Sigmoid colon (tissue), 7 donors: ENCODE results near the gene DPCD. TPM values are rescaled to one million over a fixed set of nuclear protein-coding genes. Genes with fewer than 3 reads are reported as not detected.

Experiments
- DNase-seq: peaks from one replicate; pipeline ENCODE4 v3.0.0-alpha.2; 2019
- H3K27ac ChIP-seq, 4 donors: fragments of 200-600 bp; sonication (generic); one replicate each; pipeline ENCODE4 v1.5.1; 2016 to 2019; ENCODE audit warnings: mild to moderate bottlenecking in 1 of 4
- H3K27me3 ChIP-seq, 3 donors: fragments of 200-600 bp; sonication (generic); one replicate each; pipeline ENCODE4 v1.5.1; 2019; ENCODE audit warnings: mild to moderate bottlenecking in 1 of 3
- H3K36me3 ChIP-seq, 4 donors: fragments of 200-600 bp; sonication (generic); one replicate each; pipeline ENCODE4 v1.5.1; 2016 to 2019
- H3K4me1 ChIP-seq, 4 donors: fragments of 200-600 bp; sonication (generic); one replicate each; pipeline ENCODE4 v1.5.1; 2017 to 2019
- H3K4me3 ChIP-seq, 4 donors: fragments of 200-600 bp; sonication (generic); one replicate each; pipeline ENCODE4 v1.5.1; 2017 to 2019; ENCODE audit warnings: mild to moderate bottlenecking in 2 of 4, moderate library complexity in 1 of 4
- H3K9me3 ChIP-seq, 4 donors: fragments of 200-600 bp in 3 of 4; sonication (generic) in 3 of 4; one replicate each; pipeline versions ENCODE4 v1.5.1 to v1.6.1; 2013 to 2019
- EP300 ChIP-seq, 4 donors: sonication (generic); formaldehyde crosslinking; IDR thresholded peaks; one replicate each; pipeline ENCODE4 v1.6.1; 2017; ENCODE audit warnings: antibody characterized with exemption in 4 of 4
- POLR2A ChIP-seq, 2 donors: fragments of 450-650 bp; IDR thresholded peaks; one replicate each; pipeline ENCODE4 v1.6.1; 2016; ENCODE audit warnings: antibody characterized with exemption in 2 of 2, mild to moderate bottlenecking in 2 of 2, moderate library complexity in 2 of 2
- POLR2AphosphoS5 ChIP-seq, 4 donors: sonication (generic); formaldehyde crosslinking; IDR thresholded peaks; one replicate each; pipeline ENCODE4 v1.6.1; 2017; ENCODE audit warnings: antibody characterized with exemption in 4 of 4
- WGBS, 2 donors: extraction: QIAGEN DNeasy Blood & Tissue Kit; methylation state at CpG; one replicate each; pipeline ENCODE4 v1.1.7; 2013; 5-methylcytosine and 5-hydroxymethylcytosine counted together
- intact Hi-C: fragments of 100-400 bp; cut with DNase I; formaldehyde crosslinking; loops from one replicate; pipeline ENCODE4 v1.15.1; 2023
- polyA plus RNA-seq, 3 donors: library from polyadenylated mRNA; stranded (reverse); fragments of 200-250 nt; gene quantifications; one replicate each; pipeline ENCODE4 v1.2.3, GENCODE V29; 2013
- total RNA-seq, 4 donors: library from RNA; depleted of rRNA; stranded (reverse); fragments of >200 nt; gene quantifications; one replicate each; pipeline ENCODE4 v1.1.0, GENCODE V29; 2016
- TF ChIP-seq, protein P1 (sequence below), 4 experiments: fragments of 450-650 bp in 3 of 4; fragments of 200-600 bp in 1 of 4; IDR thresholded peaks; one replicate each; pipeline ENCODE4 v1.5.1; 2016 to 2019; ENCODE audit warnings: antibody characterized with exemption in 4 of 4, mild to moderate bottlenecking in 3 of 4, moderate library complexity in 2 of 4
- donor health status: healthy with polysubstance abuse.
- donor health status: Bipolar disorder and iron deficiency.
- donor health status: healthy.

DPCD gene
- total and polyA plus RNA-seq, 7 donors: 13.2 to 80.2 (median 25.7) TPM

DNA sequence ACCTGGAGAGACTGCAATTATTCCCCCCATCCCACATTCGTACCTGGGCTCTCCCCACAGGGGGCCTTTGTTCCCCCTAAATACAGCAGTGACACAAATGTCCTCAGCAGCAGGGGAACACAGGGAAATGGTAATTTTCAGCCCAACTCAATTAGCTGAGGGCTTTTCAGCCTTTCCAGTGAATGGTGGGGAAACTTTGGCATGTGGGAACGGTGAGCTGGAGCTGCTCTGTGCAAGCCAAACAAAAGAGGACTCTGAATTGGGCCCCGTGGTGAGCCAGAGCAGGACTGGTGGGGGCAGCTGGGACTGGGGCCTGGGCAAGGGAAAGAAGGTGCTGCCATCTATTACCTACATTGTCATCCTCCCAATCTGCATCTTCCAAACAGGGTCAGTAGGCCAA lies 55.9 kb downstream of the DPCD start:
- 81 to 87% methylated on average over 3 of the region's 3 CpGs for WGBS, 2 donors
- TF ChIP-seq, protein P1, sequence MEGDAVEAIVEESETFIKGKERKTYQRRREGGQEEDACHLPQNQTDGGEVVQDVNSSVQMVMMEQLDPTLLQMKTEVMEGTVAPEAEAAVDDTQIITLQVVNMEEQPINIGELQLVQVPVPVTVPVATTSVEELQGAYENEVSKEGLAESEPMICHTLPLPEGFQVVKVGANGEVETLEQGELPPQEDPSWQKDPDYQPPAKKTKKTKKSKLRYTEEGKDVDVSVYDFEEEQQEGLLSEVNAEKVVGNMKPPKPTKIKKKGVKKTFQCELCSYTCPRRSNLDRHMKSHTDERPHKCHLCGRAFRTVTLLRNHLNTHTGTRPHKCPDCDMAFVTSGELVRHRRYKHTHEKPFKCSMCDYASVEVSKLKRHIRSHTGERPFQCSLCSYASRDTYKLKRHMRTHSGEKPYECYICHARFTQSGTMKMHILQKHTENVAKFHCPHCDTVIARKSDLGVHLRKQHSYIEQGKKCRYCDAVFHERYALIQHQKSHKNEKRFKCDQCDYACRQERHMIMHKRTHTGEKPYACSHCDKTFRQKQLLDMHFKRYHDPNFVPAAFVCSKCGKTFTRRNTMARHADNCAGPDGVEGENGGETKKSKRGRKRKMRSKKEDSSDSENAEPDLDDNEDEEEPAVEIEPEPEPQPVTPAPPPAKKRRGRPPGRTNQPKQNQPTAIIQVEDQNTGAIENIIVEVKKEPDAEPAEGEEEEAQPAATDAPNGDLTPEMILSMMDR (IDR thresholded peaks at IDR 0.05): no peak
- DNase-seq: peak; percentile 10
- Histone ChIP-seq H3K27ac (no peak overlapping the region), H3K27me3 (no peaks in the 10 kb centered on the region), H3K4me3 (no peak overlapping the region), H3K4me1 (peaks cover 0 to 4% (median 0%) of the 10 kb centered on the region in 4 donors), H3K36me3 (peaks cover 0 to 32% (median 5%) of the 10 kb centered on the region in 4 donors), H3K9me3 (no peaks in the 10 kb centered on the region)
- intact Hi-C loops: no loop called here

DNA sequence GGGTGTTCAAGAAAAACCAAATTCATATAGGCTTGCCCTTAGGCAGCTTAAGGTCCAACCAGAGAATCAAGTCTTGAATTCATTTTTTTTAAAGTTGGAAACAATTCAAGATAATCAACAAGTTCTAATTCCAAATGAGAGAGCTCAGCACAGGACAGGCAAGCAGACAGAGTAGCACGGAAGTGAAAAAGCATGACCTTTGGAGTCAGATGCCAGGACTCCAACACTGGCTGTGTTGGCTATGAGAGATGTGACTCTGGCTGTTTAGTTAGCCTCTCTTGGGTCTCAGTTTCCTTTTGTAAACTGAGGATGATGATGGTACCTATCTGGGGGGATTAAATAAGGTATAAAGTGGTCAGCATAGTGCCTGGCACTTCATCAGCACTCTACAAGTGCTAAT lies 57.5 kb downstream of the DPCD start:
- WGBS, 2 donors: 88 to 98% methylated on average over 1 of the region's 1 CpG
- intact Hi-C loops: no loop called here
- TF ChIP-seq POLR2AphosphoS5 (IDR thresholded peaks at IDR 0.05): no peak
- no peak for TF ChIP-seq POLR2A (IDR thresholded peaks at IDR 0.05)
- TF ChIP-seq, protein P1 (IDR thresholded peaks at IDR 0.05): no peak
- no peak for TF ChIP-seq EP300 (IDR thresholded peaks at IDR 0.05)
- Histone ChIP-seq H3K4me3 (no peak overlapping the region), H3K4me1 (no peaks in the 10 kb centered on the region), H3K9me3 (no peaks in the 10 kb centered on the region), H3K36me3 (peaks cover 0 to 35% (median 7%) of the 10 kb centered on the region in 4 donors), H3K27ac (no peak overlapping the region), H3K27me3 (no peaks in the 10 kb centered on the region)
- DNase-seq: no peak

DNA sequence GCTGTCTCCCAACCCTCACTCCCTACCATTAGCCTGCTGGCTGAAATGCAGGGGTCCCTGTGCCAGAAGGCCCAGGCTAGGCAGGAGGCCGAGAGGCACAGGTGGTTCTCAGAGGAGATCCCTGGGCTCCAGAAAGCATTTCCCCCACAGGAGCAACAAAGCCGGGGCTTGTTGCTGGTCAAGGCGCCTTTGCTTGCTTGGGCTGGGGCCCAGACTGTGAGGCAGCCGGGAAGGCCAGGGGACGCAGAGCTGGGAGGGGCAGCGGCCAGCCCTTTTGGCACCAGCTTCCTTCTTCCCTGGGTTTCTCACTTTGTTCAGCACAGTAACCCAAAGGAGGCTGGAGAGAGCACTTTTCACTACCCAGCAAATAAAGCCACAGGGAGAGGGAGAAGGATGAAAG lies 58.2 kb downstream of the DPCD start:
- H3K27ac ChIP-seq: no peak overlapping the region
- TF ChIP-seq POLR2AphosphoS5 (IDR thresholded peaks at IDR 0.05) (no peak), POLR2A (IDR thresholded peaks at IDR 0.05) (no peak), EP300 (IDR thresholded peaks at IDR 0.05) (no peak)
- TF ChIP-seq, protein P1 (IDR thresholded peaks at IDR 0.05): no peak
- no peak overlapping the region for H3K4me3 ChIP-seq
- H3K9me3 ChIP-seq: no peaks in the 10 kb centered on the region
- H3K4me1 ChIP-seq: no peaks in the 10 kb centered on the region
- WGBS, 2 donors: 91 to 96% methylated on average over 6 of the region's 6 CpGs
- peaks cover 0 to 40% (median 10%) of the 10 kb centered on the region in 4 donors for H3K36me3 ChIP-seq
- DNase-seq: peak; percentile 60
- H3K27me3 ChIP-seq: no peaks in the 10 kb centered on the region
- intact Hi-C loops: no loop called here

DNA sequence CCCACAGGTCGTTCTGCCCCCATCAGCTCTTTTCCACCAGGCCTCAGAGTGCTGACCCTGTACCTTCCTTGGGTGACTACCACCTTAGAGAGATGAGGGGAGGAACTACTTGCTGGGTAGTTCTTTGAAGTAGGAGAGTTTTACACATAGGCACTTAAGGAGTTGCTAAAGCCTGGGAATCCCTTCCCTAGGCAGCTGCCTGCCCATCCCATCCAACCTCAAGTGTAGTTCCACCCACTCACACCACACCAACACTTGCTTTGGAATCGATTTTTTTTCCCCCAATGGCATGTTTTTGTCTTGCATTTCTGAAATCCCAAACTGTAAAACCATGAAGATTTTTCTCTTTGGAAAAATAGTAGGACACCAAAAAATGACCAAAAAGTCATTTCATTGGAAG lies 59.1 kb downstream of the DPCD start:
- no peaks in the 10 kb centered on the region for H3K4me1 ChIP-seq
- no peak for DNase-seq
- no peaks in the 10 kb centered on the region for H3K27me3 ChIP-seq
- no peaks in the 10 kb centered on the region for H3K9me3 ChIP-seq
- no peak for TF ChIP-seq POLR2A (IDR thresholded peaks at IDR 0.05)
- TF ChIP-seq, protein P1 (IDR thresholded peaks at IDR 0.05): no peak
- no peak for TF ChIP-seq POLR2AphosphoS5 (IDR thresholded peaks at IDR 0.05)
- no peak for TF ChIP-seq EP300 (IDR thresholded peaks at IDR 0.05)
- intact Hi-C loops: no loop called here
- WGBS, 2 donors: 88 to 90% methylated on average over 2 of the region's 2 CpGs
- H3K4me3 ChIP-seq: no peak overlapping the region
- no peak overlapping the region for H3K27ac ChIP-seq
- H3K36me3 ChIP-seq: peaks cover 0 to 45% (median 11%) of the 10 kb centered on the region in 4 donors

DNA sequence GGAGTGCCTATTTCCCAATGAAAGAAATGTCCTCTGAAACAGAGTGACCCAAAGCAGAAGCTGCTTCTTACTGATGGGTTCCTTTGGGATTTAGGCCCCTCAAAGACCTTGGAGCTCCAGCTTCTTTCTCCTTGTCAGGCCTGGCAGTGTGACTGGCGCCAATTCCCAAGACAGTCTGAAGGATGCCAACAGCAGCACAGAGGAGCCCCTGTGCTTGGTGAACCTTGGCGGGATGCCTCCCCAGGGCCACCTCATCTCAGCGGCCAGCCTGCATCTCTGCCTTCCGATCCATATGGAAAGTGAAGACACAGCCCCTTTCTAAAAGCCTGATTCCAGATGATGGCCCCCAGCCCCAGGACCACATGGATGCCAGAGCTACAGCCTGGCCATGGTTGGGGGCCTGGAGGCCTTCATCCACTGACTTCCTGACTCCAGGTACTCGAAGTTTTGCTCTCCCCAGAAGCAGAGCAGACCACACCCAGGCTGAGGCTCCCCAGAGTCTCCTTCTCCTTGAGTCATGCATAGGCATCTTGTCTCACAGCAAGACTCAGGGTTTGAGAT lies 61.5 kb downstream of the DPCD start:
- TF ChIP-seq POLR2AphosphoS5 (IDR thresholded peaks at IDR 0.05): no peak
- TF ChIP-seq EP300 (IDR thresholded peaks at IDR 0.05): no peak
- TF ChIP-seq, protein P1 (IDR thresholded peaks at IDR 0.05): no peak
- TF ChIP-seq POLR2A (IDR thresholded peaks at IDR 0.05): no peak
- Histone ChIP-seq H3K36me3 (peaks cover 0 to 34% (median 11%) of the 10 kb centered on the region in 4 donors), H3K9me3 (no peaks in the 10 kb centered on the region), H3K4me1 (no peaks in the 10 kb centered on the region), H3K27ac (no peak overlapping the region), H3K4me3 (no peak overlapping the region), H3K27me3 (no peaks in the 10 kb centered on the region)
- intact Hi-C loops: no loop called here
- DNase-seq: peak; percentile 50
- WGBS, 2 donors: 93 to 96% methylated on average over 5 of the region's 5 CpGs
